ENCODE data around the gene ARL15. TPM values are rescaled to one million over a fixed set of nuclear protein-coding genes. Genes with fewer than 3 reads are reported as not detected.

Gene ARL15
- total and polyA plus RNA-seq, 7 donors, result 11.7 to 30.7 (median 16.6) TPM

DNA sequence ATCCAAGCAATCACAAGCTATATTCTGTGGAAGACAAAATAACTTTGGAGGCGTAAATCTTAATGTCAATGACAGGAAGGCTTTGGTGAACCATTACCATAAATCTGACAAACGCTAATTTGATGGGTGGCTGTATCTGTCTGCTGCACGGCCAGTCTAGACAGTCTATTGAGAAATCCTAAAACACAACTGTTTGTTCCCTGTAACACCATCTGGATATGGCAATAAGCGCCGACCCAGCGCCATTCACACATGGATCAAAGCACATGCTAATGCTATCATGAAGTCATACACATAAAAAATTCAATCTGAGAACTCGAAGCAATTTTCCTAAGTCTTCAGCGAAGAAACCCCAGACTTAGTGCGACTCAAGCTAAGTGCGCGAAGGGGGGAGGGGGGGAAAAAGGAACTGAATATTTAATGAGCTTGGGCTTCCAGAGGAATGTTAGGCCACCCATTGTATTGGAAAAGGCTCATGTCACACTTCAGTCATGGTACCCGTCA is 95.1 kb downstream of the ARL15 start:
- WGBS, 2 donors, result 82 to 95% methylated on average over 12 of the region's 12 CpGs
- intact Hi-C loops (cut with DNase I), result loop anchor here (5.0 kb wide), 1 partner anchor 733 kb away; the partner anchor contains the start of gene FST
- DNase-seq, result no peak
- Histone ChIP-seq H3K9me3 (no peaks in the 10 kb centered on the region), H3K4me3 (no peak overlapping the region), H3K4me1 (peaks cover 0 to 44% (median 7%) of the 10 kb centered on the region in 4 donors), H3K27ac (no peak overlapping the region), H3K27me3 (no peaks in the 10 kb centered on the region), H3K36me3 (no peaks in the 10 kb centered on the region)
- no peak for TF ChIP-seq POLR2AphosphoS5 (IDR thresholded peaks at IDR 0.05)
- TF ChIP-seq POLR2A (IDR thresholded peaks at IDR 0.05), result no peak
- no peak for TF ChIP-seq EP300 (IDR thresholded peaks at IDR 0.05)
- TF ChIP-seq, protein P1, sequence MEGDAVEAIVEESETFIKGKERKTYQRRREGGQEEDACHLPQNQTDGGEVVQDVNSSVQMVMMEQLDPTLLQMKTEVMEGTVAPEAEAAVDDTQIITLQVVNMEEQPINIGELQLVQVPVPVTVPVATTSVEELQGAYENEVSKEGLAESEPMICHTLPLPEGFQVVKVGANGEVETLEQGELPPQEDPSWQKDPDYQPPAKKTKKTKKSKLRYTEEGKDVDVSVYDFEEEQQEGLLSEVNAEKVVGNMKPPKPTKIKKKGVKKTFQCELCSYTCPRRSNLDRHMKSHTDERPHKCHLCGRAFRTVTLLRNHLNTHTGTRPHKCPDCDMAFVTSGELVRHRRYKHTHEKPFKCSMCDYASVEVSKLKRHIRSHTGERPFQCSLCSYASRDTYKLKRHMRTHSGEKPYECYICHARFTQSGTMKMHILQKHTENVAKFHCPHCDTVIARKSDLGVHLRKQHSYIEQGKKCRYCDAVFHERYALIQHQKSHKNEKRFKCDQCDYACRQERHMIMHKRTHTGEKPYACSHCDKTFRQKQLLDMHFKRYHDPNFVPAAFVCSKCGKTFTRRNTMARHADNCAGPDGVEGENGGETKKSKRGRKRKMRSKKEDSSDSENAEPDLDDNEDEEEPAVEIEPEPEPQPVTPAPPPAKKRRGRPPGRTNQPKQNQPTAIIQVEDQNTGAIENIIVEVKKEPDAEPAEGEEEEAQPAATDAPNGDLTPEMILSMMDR (IDR thresholded peaks at IDR 0.05), result no peak

DNA sequence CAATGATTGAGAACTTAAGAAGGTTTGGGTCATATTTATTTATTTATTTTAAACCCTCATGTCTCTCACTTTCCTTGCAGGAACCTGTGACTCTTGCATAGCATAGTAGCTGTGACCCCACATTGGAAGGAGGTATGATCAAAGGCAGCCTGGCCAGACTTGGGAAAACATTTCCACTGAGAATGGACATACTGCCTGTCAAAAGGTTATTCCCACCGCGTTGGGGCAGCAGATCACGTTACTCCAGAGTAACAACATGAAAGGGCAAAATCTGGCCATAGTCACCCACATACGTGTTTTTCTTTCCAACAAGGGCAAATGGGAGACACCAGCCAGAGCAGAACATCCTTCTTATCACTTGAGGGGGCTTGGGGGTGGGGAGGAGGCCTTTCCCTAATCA is 95.7 kb downstream of the ARL15 start:
- no peak for DNase-seq
- H3K4me1 ChIP-seq, result peaks cover 0 to 44% (median 7%) of the 10 kb centered on the region in 4 donors
- intact Hi-C loops (cut with DNase I), result loop anchor here (5.0 kb wide), 1 partner anchor 732 kb away; the partner anchor contains the start of gene FST
- H3K27ac ChIP-seq, result no peak overlapping the region
- H3K4me3 ChIP-seq, result no peak overlapping the region
- H3K9me3 ChIP-seq, result no peaks in the 10 kb centered on the region
- no peaks in the 10 kb centered on the region for H3K27me3 ChIP-seq
- H3K36me3 ChIP-seq, result no peaks in the 10 kb centered on the region
- TF ChIP-seq EP300 (IDR thresholded peaks at IDR 0.05) (no peak), POLR2AphosphoS5 (IDR thresholded peaks at IDR 0.05) (no peak), POLR2A (IDR thresholded peaks at IDR 0.05) (no peak)
- TF ChIP-seq, protein P1 (IDR thresholded peaks at IDR 0.05), result no peak
- WGBS, 2 donors, result 95 to 97% methylated on average over 4 of the region's 4 CpGs

DNA sequence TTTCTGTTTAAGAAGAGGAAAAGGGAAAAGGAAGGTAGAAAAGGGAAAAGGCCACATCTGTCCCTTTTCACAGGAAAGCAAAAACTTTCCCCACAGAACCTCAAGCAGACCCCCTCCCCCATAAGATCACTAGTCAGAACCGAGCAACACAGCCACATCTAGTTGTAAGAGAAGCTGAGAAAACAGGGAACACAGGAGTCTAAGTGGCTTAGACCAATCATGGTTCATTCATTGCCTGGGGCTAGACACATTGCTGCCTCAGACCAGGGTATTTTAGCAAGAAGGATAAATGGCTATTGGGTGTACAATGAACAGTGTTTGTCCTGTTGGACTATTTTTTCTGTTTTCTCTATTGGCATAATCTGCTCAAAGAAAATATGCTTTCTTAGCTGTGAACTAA is 98.0 kb downstream of the ARL15 start:
- H3K4me1 ChIP-seq, result peaks cover 0 to 25% (median 7%) of the 10 kb centered on the region in 4 donors
- WGBS, 2 donors, result 93 to 94% methylated on average over 1 of the region's 1 CpG
- DNase-seq, result no peak
- no peaks in the 10 kb centered on the region for H3K36me3 ChIP-seq
- H3K9me3 ChIP-seq, result no peaks in the 10 kb centered on the region
- no peaks in the 10 kb centered on the region for H3K27me3 ChIP-seq
- intact Hi-C loops (cut with DNase I), result no loop called here
- H3K27ac ChIP-seq, result no peak overlapping the region
- no peak for TF ChIP-seq POLR2AphosphoS5 (IDR thresholded peaks at IDR 0.05)
- TF ChIP-seq, protein P1 (IDR thresholded peaks at IDR 0.05), result no peak
- no peak for TF ChIP-seq EP300 (IDR thresholded peaks at IDR 0.05)
- no peak for TF ChIP-seq POLR2A (IDR thresholded peaks at IDR 0.05)
- no peak overlapping the region for H3K4me3 ChIP-seq

DNA sequence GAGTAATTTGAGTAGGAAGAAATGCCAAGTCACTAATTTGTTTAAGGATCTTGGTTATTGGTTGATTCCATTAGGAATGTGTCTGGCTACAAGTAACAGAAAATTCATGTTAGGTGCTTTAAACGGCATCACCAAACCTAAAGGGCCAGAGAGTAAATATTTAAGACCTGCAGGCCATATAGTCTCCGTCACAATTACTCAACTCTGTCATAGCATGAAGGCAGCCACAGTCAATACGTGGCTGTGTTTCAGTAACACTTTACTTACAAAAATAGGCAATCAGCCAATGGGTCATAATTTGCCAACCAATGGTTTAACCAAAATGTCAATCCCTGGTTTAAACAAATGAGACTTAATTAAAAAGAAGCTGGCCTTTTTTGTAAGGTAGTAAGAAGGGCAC is 98.5 kb downstream of the ARL15 start:
- H3K27me3 ChIP-seq, result no peaks in the 10 kb centered on the region
- H3K36me3 ChIP-seq, result no peaks in the 10 kb centered on the region
- H3K9me3 ChIP-seq, result no peaks in the 10 kb centered on the region
- no peak overlapping the region for H3K27ac ChIP-seq
- 91 to 92% methylated on average over 3 of the region's 3 CpGs for WGBS, 2 donors
- peaks cover 0 to 24% (median 7%) of the 10 kb centered on the region in 4 donors for H3K4me1 ChIP-seq
- DNase-seq, result no peak
- H3K4me3 ChIP-seq, result no peak overlapping the region
- TF ChIP-seq POLR2A (IDR thresholded peaks at IDR 0.05), result no peak
- TF ChIP-seq, protein P1 (IDR thresholded peaks at IDR 0.05), result no peak
- TF ChIP-seq POLR2AphosphoS5 (IDR thresholded peaks at IDR 0.05), result no peak
- no peak for TF ChIP-seq EP300 (IDR thresholded peaks at IDR 0.05)
- intact Hi-C loops (cut with DNase I), result no loop called here

DNA sequence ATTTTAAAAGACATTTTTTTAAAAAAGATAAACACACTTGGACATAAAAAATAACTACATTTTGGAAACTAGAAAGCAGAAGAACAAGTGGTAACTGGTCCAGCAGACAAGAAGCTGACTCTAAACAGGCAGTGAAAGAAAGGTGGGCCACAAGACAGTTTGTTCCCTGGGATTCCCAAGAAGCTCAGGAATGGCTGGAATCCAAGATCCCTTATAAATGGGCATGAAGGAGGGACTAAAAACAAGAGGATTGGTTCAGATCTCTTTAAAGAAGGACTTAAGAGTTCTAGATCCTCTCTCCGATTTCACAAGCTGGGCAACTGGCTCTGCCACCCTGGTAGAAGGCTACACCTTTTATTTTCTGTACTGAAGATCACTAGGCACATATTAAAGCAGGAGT is 102.8 kb downstream of the ARL15 start:
- Histone ChIP-seq H3K36me3 (no peaks in the 10 kb centered on the region), H3K4me1 (peaks cover 0 to 14% (median 3%) of the 10 kb centered on the region in 4 donors), H3K27me3 (no peaks in the 10 kb centered on the region), H3K27ac (no peak overlapping the region), H3K4me3 (no peak overlapping the region), H3K9me3 (no peaks in the 10 kb centered on the region)
- DNase-seq, result no peak
- TF ChIP-seq POLR2AphosphoS5 (IDR thresholded peaks at IDR 0.05) (no peak), EP300 (IDR thresholded peaks at IDR 0.05) (no peak), POLR2A (IDR thresholded peaks at IDR 0.05) (no peak)
- TF ChIP-seq, protein P1 (IDR thresholded peaks at IDR 0.05), result no peak
- WGBS, 2 donors, result 93 to 97% methylated on average over 1 of the region's 1 CpG
- intact Hi-C loops (cut with DNase I), result no loop called here

Data from sigmoid colon (tissue), 7 donors.